DOHH2 (cell line): ENCODE results near the gene ZBTB16.

Experiments
- H3F3A ChIP-seq: fragments of 200-600 bp; sonication (generic), shearing (Covaris generic); 2 replicates; pipeline ENCODE4 v1.6.0; 2016; ENCODE audit warnings: antibody characterized with exemption, mild to moderate bottlenecking; ENCODE audit not compliant: control insufficient read depth, insufficient read depth
- H3K27ac ChIP-seq: fragments of 200-600 bp; sonication (generic); 2 replicates; pipeline ENCODE4 v1.5.1; 2014; ENCODE audit warnings: low read depth, mild to moderate bottlenecking, low read length, moderate library complexity
- H3K27me3 ChIP-seq: fragments of 200-600 bp; sonication (generic); 2 replicates; pipeline ENCODE4 v1.6.1; 2014; ENCODE audit warnings: mild to moderate bottlenecking, low read length, mixed read lengths; ENCODE audit not compliant: control insufficient read depth
- H3K36me3 ChIP-seq: fragments of 200-600 bp; sonication (generic); 2 replicates; pipeline ENCODE4 v1.6.1; 2014; ENCODE audit warnings: mild to moderate bottlenecking, low read length, moderate library complexity, mixed read lengths; ENCODE audit not compliant: control insufficient read depth
- H3K4me1 ChIP-seq: fragments of 200-600 bp; sonication (generic); 2 replicates; pipeline ENCODE4 v1.6.1; 2014; ENCODE audit warnings: mild to moderate bottlenecking, low read length, mixed read lengths; ENCODE audit not compliant: control insufficient read depth
- H3K4me2 ChIP-seq: fragments of 200-600 bp; sonication (generic); 2 replicates; pipeline ENCODE4 v1.6.0; 2014; ENCODE audit warnings: mild to moderate bottlenecking, low read length, moderate library complexity
- H3K4me3 ChIP-seq: fragments of 200-600 bp; sonication (generic); 2 replicates; pipeline ENCODE4 v1.5.1; 2014; ENCODE audit warnings: mild to moderate bottlenecking, low read length, mixed read lengths
- H3K79me2 ChIP-seq: fragments of 200-600 bp; sonication (generic); 2 replicates; pipeline ENCODE4 v1.6.1; 2014; ENCODE audit warnings: mild to moderate bottlenecking, low read length, mixed read lengths; ENCODE audit not compliant: control insufficient read depth
- H3K9me2 ChIP-seq: fragments of 200-600 bp; sonication (generic); replicated peaks from 2 replicates; pipeline ENCODE4 v1.6.1; 2014; ENCODE audit warnings: mild to moderate bottlenecking, low read length, mixed read lengths; ENCODE audit not compliant: control insufficient read depth
- H3K9me3 ChIP-seq: fragments of 200-600 bp; sonication (generic); 2 replicates; pipeline ENCODE4 v1.6.1; 2014; ENCODE audit warnings: antibody characterized with exemption, low read length, mixed read lengths; ENCODE audit not compliant: control insufficient read depth, insufficient read depth
- H4K20me1 ChIP-seq: fragments of 200-600 bp; sonication (generic); 2 replicates; pipeline ENCODE4 v1.6.0; 2014; ENCODE audit warnings: low read depth, mild to moderate bottlenecking, antibody characterized with exemption, low read length, moderate library complexity; ENCODE audit not compliant: control insufficient read depth, insufficient read depth
- CTCF ChIP-seq: fragments of 200-600 bp; sonication (generic); IDR thresholded peaks from one replicate; pipeline ENCODE4 v1.5.1; 2014; ENCODE audit warnings: antibody characterized with exemption, mild to moderate bottlenecking, low read depth, low read length; ENCODE audit not compliant: poor library complexity, severe bottlenecking
- EZH2phosphoT487 ChIP-seq: fragments of 200-600 bp; sonication (generic); IDR thresholded peaks from 2 replicates; pipeline ENCODE4 v1.6.1; 2017; ENCODE audit warnings: borderline replicate concordance, mild to moderate bottlenecking, antibody characterized with exemption, low read length, moderate library complexity, mixed read lengths

ZBTB16 gene

GRCh38 chr11:114116357-114116756 lies 56.8 kb downstream of the ZBTB16 start:
- no peaks in the 10 kb centered on the region for H3K9me2 ChIP-seq
- H3K27ac ChIP-seq, result no peak overlapping the region
- no peaks in the 10 kb centered on the region for H3K36me3 ChIP-seq
- no peaks in the 10 kb centered on the region for H3K9me3 ChIP-seq
- H3K4me3 ChIP-seq, result no peak overlapping the region
- no peaks in the 10 kb centered on the region for H3F3A ChIP-seq
- H3K4me1 ChIP-seq, result no peaks in the 10 kb centered on the region
- H4K20me1 ChIP-seq, result no peaks in the 10 kb centered on the region
- TF ChIP-seq EZH2phosphoT487 (no peak), CTCF (no peak)
- no peaks in the 10 kb centered on the region for H3K79me2 ChIP-seq
- no peak overlapping the region for H3K4me2 ChIP-seq
- peaks cover 57% of the 10 kb centered on the region for H3K27me3 ChIP-seq

- Histone ChIP-seq H3K4me1 (no peaks in the 10 kb centered on the region), H3K27me3 (peaks cover 54% of the 10 kb centered on the region)
- no peak for TF ChIP-seq EZH2phosphoT487
- no peak for TF ChIP-seq CTCF
These were observed 57.3 kb downstream of the ZBTB16 start for GRCh38 chr11:114116800-114117199.

GRCh38 chr11:114120606-114121005 lies 61.1 kb downstream of the ZBTB16 start:
- Histone ChIP-seq H3F3A (no peaks in the 10 kb centered on the region), H3K36me3 (no peaks in the 10 kb centered on the region), H3K9me3 (no peaks in the 10 kb centered on the region), H3K27me3 (peaks cover 32% of the 10 kb centered on the region), H4K20me1 (no peaks in the 10 kb centered on the region), H3K79me2 (no peaks in the 10 kb centered on the region), H3K4me3 (no peak overlapping the region), H3K4me2 (no peak overlapping the region), H3K27ac (no peak overlapping the region), H3K9me2 (no peaks in the 10 kb centered on the region), H3K4me1 (no peaks in the 10 kb centered on the region)
- TF ChIP-seq CTCF (no peak), EZH2phosphoT487 (no peak)

More at GRCh38 chr11:114116800-114117199, 57.3 kb downstream of the ZBTB16 start:
- no peaks in the 10 kb centered on the region for H4K20me1 ChIP-seq
- H3K4me3 ChIP-seq, result no peak overlapping the region
- H3F3A ChIP-seq, result no peaks in the 10 kb centered on the region
- no peak overlapping the region for H3K27ac ChIP-seq
- no peaks in the 10 kb centered on the region for H3K9me3 ChIP-seq
- H3K36me3 ChIP-seq, result no peaks in the 10 kb centered on the region
- H3K4me2 ChIP-seq, result no peak overlapping the region
- no peaks in the 10 kb centered on the region for H3K79me2 ChIP-seq
- no peaks in the 10 kb centered on the region for H3K9me2 ChIP-seq

- Histone ChIP-seq H3K4me3 (no peak overlapping the region), H3K27me3 (peaks cover 31% of the 10 kb centered on the region), H3K9me2 (no peaks in the 10 kb centered on the region), H3K79me2 (no peaks in the 10 kb centered on the region), H3K27ac (no peak overlapping the region), H3K4me2 (no peak overlapping the region), H3K36me3 (no peaks in the 10 kb centered on the region), H3K4me1 (no peaks in the 10 kb centered on the region), H4K20me1 (no peaks in the 10 kb centered on the region), H3K9me3 (no peaks in the 10 kb centered on the region), H3F3A (no peaks in the 10 kb centered on the region)
- TF ChIP-seq EZH2phosphoT487 (no peak), CTCF (no peak)
These were observed 61.6 kb downstream of the ZBTB16 start for GRCh38 chr11:114121138-114121537.
